Stomach (tissue), 9 donors: ENCODE results near the gene CXCL6. TPM values are rescaled to one million over a fixed set of nuclear protein-coding genes. Genes with fewer than 3 reads are reported as not detected.

Experiments used
- DNase-seq, 2 donors: peaks; one replicate each; pipeline versions ENCODE4 v3.0.0 to v3.0.0-alpha.2; 2013 to 2019
- H3K27ac ChIP-seq, 5 donors: fragments of 200-600 bp in 4 of 5; sonication (generic) in 4 of 5; one replicate each; pipeline ENCODE4 v1.5.1; 2013 to 2019; ENCODE audit warnings: mild to moderate bottlenecking in 1 of 5, moderate library complexity in 1 of 5
- H3K27me3 ChIP-seq, 3 donors: fragments of 200-600 bp; sonication (generic); one replicate each; pipeline ENCODE4 v1.5.1; 2017 to 2019; ENCODE audit warnings: mixed run types in 1 of 3
- H3K36me3 ChIP-seq, 4 donors: fragments of 200-600 bp; sonication (generic); 1 replicate in 3 of 4; 2 replicates in 1 of 4; pipeline ENCODE4 v1.5.1; 2016 to 2019
- H3K4me1 ChIP-seq, 4 donors: fragments of 200-600 bp; sonication (generic); one replicate each; pipeline ENCODE4 v1.5.1; 2016 to 2019
- H3K4me3 ChIP-seq, 4 donors: fragments of 200-600 bp; sonication (generic) in 3 of 4; one replicate each; pipeline ENCODE4 v1.5.1; 2016 to 2019; ENCODE audit warnings: mild to moderate bottlenecking in 1 of 4
- H3K9me3 ChIP-seq, 4 donors: fragments of 200-600 bp; sonication (generic); one replicate each; pipeline ENCODE4 v1.5.1; 2016 to 2019
- CTCF ChIP-seq, 7 experiments: fragments of 450-650 bp in 4 of 7; fragments of 200-600 bp in 3 of 7; sonication (generic) in 3 of 7; IDR thresholded peaks; one replicate each; pipeline ENCODE4 v1.5.1; 2016 to 2019; ENCODE audit warnings: antibody characterized with exemption in 7 of 7, control low read depth in 2 of 7, mild to moderate bottlenecking in 1 of 7
- EP300 ChIP-seq: sonication (generic); formaldehyde crosslinking; IDR thresholded peaks from one replicate; pipeline ENCODE4 v1.6.1; 2017; ENCODE audit warnings: antibody characterized with exemption
- POLR2A ChIP-seq, 4 donors: fragments of 450-650 bp; IDR thresholded peaks; one replicate each; pipeline ENCODE4 v1.6.1; 2016; ENCODE audit warnings: antibody characterized with exemption in 4 of 4, control low read depth in 2 of 4, mild to moderate bottlenecking in 1 of 4, moderate library complexity in 1 of 4
- POLR2AphosphoS5 ChIP-seq, 3 donors: sonication (generic); formaldehyde crosslinking; IDR thresholded peaks; one replicate each; pipeline ENCODE4 v1.6.1; 2016; ENCODE audit warnings: antibody characterized with exemption in 3 of 3
- WGBS, 5 donors: extraction: QIAGEN DNeasy Blood & Tissue Kit in 3 of 5; methylation state at CpG; one replicate each; pipeline versions ENCODE4 v1.1.5 to v1.1.7; 2013 to 2018; 5-methylcytosine and 5-hydroxymethylcytosine counted together
- intact Hi-C: fragments of 100-400 bp; cut with DNase I; formaldehyde crosslinking; loops from one replicate; pipeline ENCODE4 v1.15.1; 2023; ENCODE audit warnings: low total_unique reads
- polyA plus RNA-seq, 3 donors: library from polyadenylated mRNA; stranded (reverse); fragments of 200-250 nt; gene quantifications; one replicate each; pipeline ENCODE4 v1.2.3, GENCODE V29; 2013
- total RNA-seq, 5 donors: library from RNA; depleted of rRNA; stranded (reverse); fragments of >200 nt; gene quantifications; one replicate each; pipeline versions ENCODE4 v1.1.0 to v1.2.3, GENCODE V29; 2014 to 2016
- donor health status: healthy with polysubstance abuse.
- donor health status: Bipolar disorder and iron deficiency.
- donor health status: healthy.

CXCL6 gene
- total and polyA plus RNA-seq, 8 donors, result 0.18 to 4.7 (median 2.1) TPM; not detected in 3

- Histone ChIP-seq H3K27ac (no peak overlapping the region), H3K9me3 (no peaks in the 10 kb centered on the region), H3K36me3 (no peaks in the 10 kb centered on the region), H3K27me3 (peaks cover 0 to 5% (median 4%) of the 10 kb centered on the region in 3 donors), H3K4me3 (no peak overlapping the region), H3K4me1 (peaks cover 3 to 11% (median 11%) of the 10 kb centered on the region in 4 donors)
- DNase-seq, result peak; percentile 35 to 52
- WGBS, 5 donors, result 55 to 71% (median 60%) methylated on average over 2 of the region's 2 CpGs
- intact Hi-C loops, result no loop called here
- TF ChIP-seq POLR2AphosphoS5 (IDR thresholded peaks at IDR 0.05) (no peak), EP300 (no peak), POLR2A (IDR thresholded peaks at IDR 0.05) (no peak), CTCF (IDR thresholded peaks at IDR 0.05) (peak in 4 of 7 experiments; percentile 19 to 45 (median 26))
These were observed 27.9 kb downstream of the CXCL6 start for GRCh38 chr4:73864365-73864764.

DNA sequence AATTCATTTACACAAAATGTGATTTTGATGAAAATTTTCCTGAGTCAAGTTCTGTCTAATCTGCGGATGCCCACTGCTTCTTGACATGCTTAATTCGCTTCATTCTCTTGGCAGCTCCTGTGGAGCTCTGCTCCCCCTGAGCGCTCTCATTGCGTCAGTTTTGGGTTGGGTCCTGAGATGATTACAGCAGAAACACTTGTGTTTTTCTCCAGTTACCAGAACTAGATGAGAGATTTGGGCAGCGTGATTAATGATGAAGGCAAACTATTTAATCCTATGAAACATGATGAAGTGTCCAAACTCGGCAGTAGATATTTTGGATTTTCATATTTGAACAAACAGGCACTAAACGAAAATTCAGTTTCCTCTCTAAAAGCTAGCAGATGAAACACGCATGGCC is 28.5 kb downstream of the CXCL6 start:
- Histone ChIP-seq H3K36me3 (no peaks in the 10 kb centered on the region), H3K27ac (no peak overlapping the region), H3K9me3 (no peaks in the 10 kb centered on the region), H3K4me3 (no peak overlapping the region), H3K4me1 (peaks cover 3 to 17% (median 17%) of the 10 kb centered on the region in 4 donors), H3K27me3 (peaks cover 0 to 10% (median 8%) of the 10 kb centered on the region in 3 donors)
- intact Hi-C loops, result no loop called here
- WGBS, 5 donors, result 76 to 85% (median 79%) methylated on average over 8 of the region's 8 CpGs
- TF ChIP-seq POLR2AphosphoS5 (IDR thresholded peaks at IDR 0.05) (no peak), EP300 (no peak), POLR2A (IDR thresholded peaks at IDR 0.05) (no peak), CTCF (IDR thresholded peaks at IDR 0.05) (no peak)
- DNase-seq, result no peak

DNA sequence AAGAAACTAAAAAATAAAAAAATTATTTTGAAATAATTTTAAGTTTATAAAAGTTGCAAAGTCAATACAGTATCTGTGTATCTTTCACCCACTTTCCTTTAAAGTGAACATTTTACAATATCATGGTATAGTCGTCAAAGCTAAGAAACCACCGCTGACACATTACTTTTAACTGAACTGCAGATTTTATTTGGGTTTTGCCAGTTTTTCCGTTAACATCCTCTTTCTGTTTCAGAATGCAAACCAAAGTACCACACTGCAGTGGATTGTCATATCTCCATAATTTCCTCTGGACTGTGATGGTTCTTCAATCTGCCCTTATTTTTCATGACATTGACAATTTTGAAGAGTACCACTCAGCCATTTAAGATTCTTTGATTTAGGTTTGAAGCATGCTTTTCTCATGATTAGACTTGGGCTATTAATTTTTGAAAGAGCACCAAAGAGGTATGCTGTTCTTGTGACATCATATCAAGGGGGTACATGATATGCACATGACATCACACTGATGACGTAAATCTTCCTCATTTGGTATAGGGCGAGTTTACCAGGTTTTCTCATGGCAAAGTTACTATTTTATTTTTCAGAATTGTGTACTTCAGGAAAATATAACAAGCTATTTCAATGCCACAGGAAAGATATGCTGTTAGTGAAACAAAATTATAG is 29.1 kb downstream of the CXCL6 start:
- H3K9me3 ChIP-seq, result no peaks in the 10 kb centered on the region
- no peaks in the 10 kb centered on the region for H3K36me3 ChIP-seq
- whole genome bisulfite sequencing, 5 donors, result 68 to 83% (median 78%) methylated on average over 5 of the region's 5 CpGs
- peaks cover 3 to 20% (median 18%) of the 10 kb centered on the region in 4 donors for H3K4me1 ChIP-seq
- intact Hi-C loops, result no loop called here
- H3K4me3 ChIP-seq, result no peak overlapping the region
- H3K27me3 ChIP-seq, result peaks cover 0 to 10% (median 8%) of the 10 kb centered on the region in 3 donors
- no peak for DNase-seq
- TF ChIP-seq EP300, result no peak
- no peak for TF ChIP-seq CTCF (IDR thresholded peaks at IDR 0.05)
- no peak for TF ChIP-seq POLR2A (IDR thresholded peaks at IDR 0.05)
- TF ChIP-seq POLR2AphosphoS5 (IDR thresholded peaks at IDR 0.05), result no peak
- no peak overlapping the region for H3K27ac ChIP-seq

GRCh38 chr4:73866246-73866645 is 29.8 kb downstream of the CXCL6 start:
- WGBS, 5 donors, result 33 to 42% (median 39%) methylated on average over 2 of the region's 2 CpGs

More at GRCh38 chr4:73866246-73866645, 29.8 kb downstream of the CXCL6 start:
- Histone ChIP-seq H3K27me3 (peaks cover 0 to 10% (median 8%) of the 10 kb centered on the region in 3 donors), H3K4me1 (peaks cover 3 to 20% (median 18%) of the 10 kb centered on the region in 4 donors), H3K4me3 (no peak overlapping the region), H3K36me3 (no peaks in the 10 kb centered on the region), H3K27ac (no peak overlapping the region), H3K9me3 (no peaks in the 10 kb centered on the region)
- no peak for DNase-seq
- intact Hi-C loops, result no loop called here
- TF ChIP-seq CTCF (IDR thresholded peaks at IDR 0.05) (no peak), POLR2AphosphoS5 (IDR thresholded peaks at IDR 0.05) (no peak), POLR2A (IDR thresholded peaks at IDR 0.05) (no peak), EP300 (no peak)
